ENCODE measurements around the gene C1orf210. TPM values are rescaled to one million over a fixed set of nuclear protein-coding genes. Genes with fewer than 3 reads are reported as not detected.

The C1orf210 gene
- total RNA-seq, 1 experiment from 2014 or later = 5.9 TPM

- H3K18ac ChIP-seq (ENCODE audit: insufficient read length, low read depth, low read length) = no peak overlapping the region
- H4K91ac ChIP-seq (ENCODE audit: insufficient read length, low read depth, low read length) = no peak overlapping the region
- H2AK5ac ChIP-seq (ENCODE audit: insufficient read length, low read length) = no peak overlapping the region
- no peak overlapping the region for H4K8ac ChIP-seq (replicated peaks; ENCODE audit: insufficient read length, low read depth, low read length)
- Mint-ChIP-seq H3K27ac (no peak overlapping the region), H3K9me3 (peaks cover 44 to 47% of the 10 kb centered on the region in 2 experiments), H3K27me3 (ENCODE audit: low read depth) (peaks cover 20% of the 10 kb centered on the region), H3K36me3 (ENCODE audit: insufficient read depth in 1 of 3, low read depth in 3 of 3) (peaks cover 6 to 9% (median 6%) of the 10 kb centered on the region in 3 experiments; a peak in 6 of 7 replicates), H3K4me3 (no peak overlapping the region), H3K4me1 (no peaks in the 10 kb centered on the region)
- no peak overlapping the region for H3T11ph ChIP-seq (ENCODE audit: low read length)
- no CpG with 5 or more reads among the region's 1 CpG for WGBS (ENCODE audit: extremely low coverage, insufficient read length, low lambda C conversion rate)
- no peak overlapping the region for H3K27ac ChIP-seq (ENCODE audit: insufficient read length, low read depth, low read length)
- H3K4me2 ChIP-seq (ENCODE audit: insufficient read depth, insufficient read length, low read length) = no peak overlapping the region
- no peak overlapping the region for H2BK20ac ChIP-seq (ENCODE audit: low read depth, low read length, poor library complexity, severe bottlenecking)
- no peak overlapping the region for H2AFZ ChIP-seq (ENCODE audit: low read length)
- no peak overlapping the region for H3K9ac ChIP-seq (ENCODE audit: extremely low read depth, insufficient read length, low read length)
- no peak overlapping the region for H3K23ac ChIP-seq (ENCODE audit: insufficient read length, low read depth, low read length)
- no peak overlapping the region for H4K5ac ChIP-seq (ENCODE audit: insufficient read length, low read depth, low read length)
- no peaks in the 10 kb centered on the region for H3K27me3 ChIP-seq (ENCODE audit: insufficient read depth, low read length)
- H3K14ac ChIP-seq (ENCODE audit: insufficient read depth, low read length) = no peak overlapping the region
- H3K56ac ChIP-seq (ENCODE audit: insufficient read length, low read depth, low read length) = no peak overlapping the region
- H3K23me2 ChIP-seq (ENCODE audit: insufficient read length, low read depth, low read length, poor library complexity, severe bottlenecking) = no peaks in the 10 kb centered on the region
- no peak overlapping the region for H2BK5ac ChIP-seq (ENCODE audit: insufficient read length, low read length)
- no peak overlapping the region for H2BK120ac ChIP-seq (ENCODE audit: low read depth, low read length, poor library complexity, severe bottlenecking)
- peaks cover 28% of the 10 kb centered on the region for H3K9me3 ChIP-seq (ENCODE audit: control insufficient read depth, low read depth, low read length)
- H3K79me1 ChIP-seq (ENCODE audit: insufficient read depth, low read depth, low read length, poor library complexity, severe bottlenecking) = no peaks in the 10 kb centered on the region
- no peak overlapping the region for H2BK15ac ChIP-seq (ENCODE audit: low read depth, low read length)
- TF ChIP-seq CTCF (conservative IDR thresholded peaks at IDR 0.05) = no peak
- H3K4ac ChIP-seq (ENCODE audit: low read depth, low read length) = no peak overlapping the region
- H2BK12ac ChIP-seq (ENCODE audit: insufficient read length, low read depth, low read length) = no peak overlapping the region
- no peak for DNase-seq
- no peaks in the 10 kb centered on the region; the same call in 1 of the 2 replicates for H3K79me2 ChIP-seq (ENCODE audit: insufficient read depth, low read length)
- H4K20me1 ChIP-seq (ENCODE audit: control insufficient read depth, insufficient read depth, insufficient read length) = no peaks in the 10 kb centered on the region
- H3K4me1 ChIP-seq (ENCODE audit: insufficient read depth, low read length) = no peaks in the 10 kb centered on the region
Observed at GRCh38 chr1:43252225-43252624, 33.2 kb downstream of the C1orf210 start.

All from H9 (cell line).